BJ (cell line): Measurements from ENCODE around the gene FNDC3B. TPM values are rescaled to one million over a fixed set of nuclear protein-coding genes. Genes with fewer than 3 reads are reported as not detected.

Experiments
- CTCF ChIA-PET: fragments of 350-600 bp; formaldehyde crosslinking; extraction: SDS; loops from one replicate; lab custom pipeline; 2021; ENCODE audit warnings: antibody characterized with exemption, inconsistent platforms; lab: Yijun Ruan, JAX
- POLR2A ChIA-PET: fragments of 300-600 bp; sonication (Branson Sonifier 250); formaldehyde crosslinking; extraction: SDS; loops from one replicate; lab custom pipeline; 2021; ENCODE audit warnings: antibody characterized with exemption; lab: Charles Lee
- DNase-seq: peaks from one replicate; pipeline ENCODE4 v3.0.0-alpha.2; 2011; ENCODE audit warnings: low read depth
- H3K27me3 ChIP-seq: 2 replicates; pipeline ENCODE4 v1.6.0; 2011; ENCODE audit warnings: low read length; ENCODE audit not compliant: control insufficient read depth, insufficient read depth
- H3K36me3 ChIP-seq: 2 replicates; pipeline ENCODE4 v1.5.1; 2011; ENCODE audit warnings: low read length; ENCODE audit not compliant: control insufficient read depth, insufficient read depth
- H3K4me3 ChIP-seq: 2 replicates; pipeline ENCODE4 v1.5.1; 2011; ENCODE audit warnings: low read depth, mild to moderate bottlenecking, control low read depth, low read length
- polyA plus RNA-seq: library from polyadenylated mRNA; depleted of rRNA; stranded (reverse); fragments of >200 nt; gene quantifications from 2 replicates; pipeline ENCODE4 v1.2.3, GENCODE V29; 2011
- TF ChIP-seq, protein P1 (sequence below): IDR thresholded peaks from 2 replicates; pipeline ENCODE4 v1.5.1; 2011; ENCODE audit warnings: low read depth, mild to moderate bottlenecking, control low read depth, inconsistent platforms, low read length, moderate library complexity; ENCODE audit not compliant: insufficient read depth

The FNDC3B gene
- polyA plus RNA-seq, 1 experiment = 28.6 TPM

DNA sequence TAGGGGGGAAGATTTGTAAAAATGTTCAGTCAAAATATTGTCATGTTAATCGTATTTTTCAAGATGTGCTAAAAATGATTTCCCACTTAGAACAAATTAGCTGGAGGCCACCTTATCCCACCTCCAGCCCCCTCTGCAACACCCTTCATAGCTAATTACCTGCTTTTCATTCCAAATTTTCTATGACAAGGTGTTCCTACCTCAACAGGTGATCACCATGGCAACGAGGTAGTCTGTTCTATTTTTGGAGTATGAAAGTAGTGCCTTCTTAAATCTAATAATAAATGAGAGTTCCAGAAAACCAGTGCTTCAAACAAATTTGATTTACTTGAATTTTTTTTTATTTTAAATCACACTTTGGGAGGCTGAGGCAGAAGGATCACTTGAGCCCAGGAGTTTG is 149.8 kb downstream of the FNDC3B start:
- Histone ChIP-seq H3K36me3 (no peaks in the 10 kb centered on the region; the same call in 1 of the 2 replicates), H3K4me3 (no peak overlapping the region), H3K27me3 (no peaks in the 10 kb centered on the region)
- ChIA-PET CTCF (interaction anchor here (0.6 kb wide), 1 partner anchor 1596 kb away, joined by 3 read pairs; no protein-coding TSS in a partner anchor), POLR2A (no interaction called here)
- DNase-seq = no peak
- TF ChIP-seq, protein P1, sequence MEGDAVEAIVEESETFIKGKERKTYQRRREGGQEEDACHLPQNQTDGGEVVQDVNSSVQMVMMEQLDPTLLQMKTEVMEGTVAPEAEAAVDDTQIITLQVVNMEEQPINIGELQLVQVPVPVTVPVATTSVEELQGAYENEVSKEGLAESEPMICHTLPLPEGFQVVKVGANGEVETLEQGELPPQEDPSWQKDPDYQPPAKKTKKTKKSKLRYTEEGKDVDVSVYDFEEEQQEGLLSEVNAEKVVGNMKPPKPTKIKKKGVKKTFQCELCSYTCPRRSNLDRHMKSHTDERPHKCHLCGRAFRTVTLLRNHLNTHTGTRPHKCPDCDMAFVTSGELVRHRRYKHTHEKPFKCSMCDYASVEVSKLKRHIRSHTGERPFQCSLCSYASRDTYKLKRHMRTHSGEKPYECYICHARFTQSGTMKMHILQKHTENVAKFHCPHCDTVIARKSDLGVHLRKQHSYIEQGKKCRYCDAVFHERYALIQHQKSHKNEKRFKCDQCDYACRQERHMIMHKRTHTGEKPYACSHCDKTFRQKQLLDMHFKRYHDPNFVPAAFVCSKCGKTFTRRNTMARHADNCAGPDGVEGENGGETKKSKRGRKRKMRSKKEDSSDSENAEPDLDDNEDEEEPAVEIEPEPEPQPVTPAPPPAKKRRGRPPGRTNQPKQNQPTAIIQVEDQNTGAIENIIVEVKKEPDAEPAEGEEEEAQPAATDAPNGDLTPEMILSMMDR = no peak

DNA sequence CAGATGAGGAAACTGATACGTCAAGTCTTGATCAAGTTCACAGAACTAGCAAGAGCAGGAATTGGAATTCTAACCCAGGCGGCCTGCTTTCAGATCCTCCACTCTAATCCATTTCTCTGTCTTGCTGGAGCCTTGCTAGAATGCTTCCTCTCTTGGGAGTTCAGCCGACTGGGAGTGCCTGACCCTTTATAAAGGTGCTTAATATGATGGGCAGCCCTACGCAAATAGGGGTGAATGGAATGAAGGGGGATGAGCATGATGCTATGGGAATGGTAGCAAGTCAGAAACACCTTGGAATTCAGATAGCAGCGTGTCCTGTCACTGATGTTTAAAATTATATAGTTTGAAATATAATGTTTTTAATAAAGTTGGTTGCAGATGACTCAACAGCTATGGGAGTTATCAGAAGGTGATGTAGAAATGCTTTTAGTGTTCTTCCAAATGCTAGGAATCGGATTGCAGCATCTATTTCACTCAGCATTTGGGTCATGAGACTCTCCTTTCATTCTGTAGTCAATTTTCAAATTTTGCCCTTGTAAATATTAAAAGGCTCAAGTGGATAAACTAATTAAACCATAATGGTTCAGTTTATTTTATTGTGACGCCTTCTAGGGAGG is 150.7 kb downstream of the FNDC3B start:
- no peaks in the 10 kb centered on the region; the same call in 1 of the 2 replicates for H3K36me3 ChIP-seq
- no peaks in the 10 kb centered on the region for H3K27me3 ChIP-seq
- TF ChIP-seq, protein P1 = no peak
- DNase-seq = no peak
- POLR2A ChIA-PET = no interaction called here
- CTCF ChIA-PET = no interaction called here
- H3K4me3 ChIP-seq = no peak overlapping the region

DNA sequence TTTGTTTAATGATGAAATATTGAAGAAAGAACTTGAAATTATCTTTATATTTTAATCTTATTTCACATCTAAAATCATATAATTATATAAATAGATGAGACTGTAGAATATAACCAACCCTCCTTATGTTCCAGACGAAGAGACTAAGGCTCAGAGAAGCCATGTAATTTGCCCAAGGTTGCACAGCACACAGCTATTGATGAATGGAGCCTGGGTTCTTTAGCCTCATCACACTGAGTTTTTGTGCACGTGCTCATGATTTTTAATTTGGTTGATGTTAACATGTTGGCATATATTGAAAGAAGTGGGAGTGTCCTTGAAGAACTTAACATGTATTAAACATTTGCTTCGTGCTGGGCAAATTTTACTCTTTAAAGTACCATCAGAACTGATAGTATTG is 151.6 kb downstream of the FNDC3B start:
- CTCF ChIA-PET = no interaction called here

DNA sequence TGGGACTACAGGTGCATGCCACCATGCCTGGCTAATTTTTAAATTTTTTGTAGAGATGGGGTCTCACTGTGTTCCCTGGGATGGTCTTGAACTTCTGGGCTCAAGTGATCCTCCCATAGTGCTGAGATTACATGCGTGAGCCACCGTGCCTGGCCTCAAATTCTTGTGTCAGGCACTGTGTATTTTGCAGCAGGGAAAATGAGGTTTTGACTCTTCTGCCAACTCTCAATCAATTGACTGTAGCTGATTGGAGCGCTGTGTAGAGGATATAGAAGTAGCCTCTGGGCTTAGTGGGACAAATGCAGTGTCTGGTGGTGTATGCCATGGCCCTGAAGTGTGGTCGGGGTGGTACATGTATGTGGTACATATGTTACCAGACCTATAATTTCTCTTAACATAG is 152.3 kb downstream of the FNDC3B start:
- Histone ChIP-seq H3K27me3 (no peaks in the 10 kb centered on the region), H3K36me3 (no peaks in the 10 kb centered on the region; the same call in 1 of the 2 replicates), H3K4me3 (no peak overlapping the region)
- POLR2A ChIA-PET = no interaction called here
- no peak for DNase-seq
- CTCF ChIA-PET = no interaction called here
- TF ChIP-seq, protein P1 = no peak

More for the DNA sequence above, 151.6 kb downstream of the FNDC3B start:
- H3K4me3 ChIP-seq = no peak overlapping the region
- no peaks in the 10 kb centered on the region; the same call in 1 of the 2 replicates for H3K36me3 ChIP-seq
- no peak for DNase-seq
- H3K27me3 ChIP-seq = no peaks in the 10 kb centered on the region
- POLR2A ChIA-PET = no interaction called here
- TF ChIP-seq, protein P1 = no peak

DNA sequence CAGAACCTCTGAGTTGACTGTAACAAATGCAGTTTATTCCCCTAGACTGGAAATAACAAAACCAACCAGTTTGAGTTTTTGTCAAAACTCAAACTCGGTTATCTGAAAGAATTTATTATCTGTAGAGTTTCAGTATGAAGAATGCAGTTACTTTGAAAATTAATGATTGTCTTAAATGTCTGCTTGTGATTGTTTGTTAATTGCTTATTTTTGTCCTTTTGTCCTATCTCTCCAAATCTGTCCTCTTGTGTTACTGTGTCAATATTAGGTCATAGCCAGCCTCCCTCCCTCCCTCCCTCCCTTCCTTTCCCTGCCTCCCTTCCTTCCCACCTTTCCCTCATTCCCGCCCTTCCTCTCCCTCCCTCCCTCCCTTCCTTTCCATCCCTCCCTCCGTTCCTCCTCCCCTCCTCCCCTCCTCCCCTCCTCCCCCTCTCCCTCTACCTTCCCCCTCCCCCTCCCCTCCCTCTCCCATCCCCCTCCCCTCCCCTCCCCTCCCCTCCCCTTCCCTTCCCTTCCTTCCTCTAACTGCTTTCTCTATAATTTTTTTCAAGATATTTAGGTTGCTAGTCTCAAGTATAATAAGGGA is 153.5 kb downstream of the FNDC3B start:
- DNase-seq = no peak
- POLR2A ChIA-PET = interaction anchor here (0.6 kb wide), 1 partner anchor 213 kb away, joined by 3 read pairs; no protein-coding TSS in a partner anchor
- Histone ChIP-seq H3K4me3 (no peak overlapping the region), H3K27me3 (no peaks in the 10 kb centered on the region), H3K36me3 (no peaks in the 10 kb centered on the region; the same call in none of the 2 replicates)
- TF ChIP-seq, protein P1 = no peak
- CTCF ChIA-PET = no interaction called here
